MV-4-11 (cell line): ENCODE results near the gene ANO6.

Experiments
- DNase-seq: peaks from one replicate; lab custom pipeline; 2025; lab: John Stamatoyannopoulos, UW

The ANO6 gene

DNA sequence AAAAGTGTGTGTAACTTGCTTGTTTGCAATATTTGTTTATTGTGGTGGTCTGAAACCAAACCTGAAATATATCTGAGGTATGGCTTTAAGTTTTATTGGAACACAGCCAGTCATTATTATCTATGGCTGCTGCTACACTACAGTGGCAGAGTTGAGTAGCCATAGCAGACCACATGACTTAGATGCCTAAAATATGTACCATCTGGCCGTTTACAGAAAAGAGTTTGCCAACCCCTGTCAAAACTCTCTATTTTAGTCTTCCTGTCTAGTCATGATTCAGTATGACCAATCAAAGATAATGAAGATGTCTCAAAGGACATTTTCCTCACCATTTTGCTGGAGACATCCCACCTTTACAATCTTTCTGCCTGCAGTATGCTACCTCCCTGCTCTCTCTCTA lies 242.3 kb downstream of the ANO6 start:
- no peak for DNase-seq

GRCh38 chr12:45458854-45459807 lies 243.2 kb downstream of the ANO6 start:
- DNase-seq: no peak

DNA sequence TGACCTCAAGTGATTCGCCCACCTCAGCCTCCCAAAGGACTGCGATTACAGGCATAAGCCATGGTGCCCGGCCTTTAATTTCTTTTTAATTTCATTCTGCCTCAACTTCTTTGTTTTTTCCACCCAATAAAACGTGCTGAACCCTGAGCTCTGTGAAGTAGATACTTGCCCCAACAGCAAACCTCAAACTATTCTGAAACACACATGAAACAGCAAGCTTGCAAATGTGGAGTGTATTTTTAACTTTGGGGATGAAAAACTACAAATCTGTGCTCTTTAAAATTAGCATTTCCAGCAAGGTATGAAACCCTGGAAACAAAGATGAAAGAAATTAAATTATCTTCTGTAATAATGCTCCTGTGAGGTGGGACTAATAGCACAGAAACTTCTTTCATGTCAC lies 246.6 kb downstream of the ANO6 start:
- no peak for DNase-seq

DNA sequence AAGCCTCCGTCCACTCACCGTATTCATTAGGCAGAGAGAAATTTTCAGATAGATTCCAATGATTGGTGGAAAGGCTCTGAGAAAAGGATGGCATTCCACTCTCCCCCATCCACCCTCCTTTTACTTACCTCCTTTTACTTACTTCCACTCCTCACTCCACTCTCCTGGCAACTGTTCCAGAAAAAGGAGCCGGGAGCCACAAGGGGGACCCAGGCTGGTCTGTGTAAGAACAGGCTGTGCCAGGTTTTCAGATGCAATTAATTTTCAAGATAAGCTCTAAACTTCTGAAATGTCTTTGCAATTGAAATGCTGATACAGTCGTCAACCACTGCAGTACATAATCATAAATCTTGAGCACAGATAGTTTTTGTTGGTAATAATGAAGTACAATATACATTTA lies 248.8 kb downstream of the ANO6 start:
- no peak for DNase-seq

- no peak for DNase-seq
Measured at GRCh38 chr12:45468751-45469615, 253.1 kb downstream of the ANO6 start.

DNA sequence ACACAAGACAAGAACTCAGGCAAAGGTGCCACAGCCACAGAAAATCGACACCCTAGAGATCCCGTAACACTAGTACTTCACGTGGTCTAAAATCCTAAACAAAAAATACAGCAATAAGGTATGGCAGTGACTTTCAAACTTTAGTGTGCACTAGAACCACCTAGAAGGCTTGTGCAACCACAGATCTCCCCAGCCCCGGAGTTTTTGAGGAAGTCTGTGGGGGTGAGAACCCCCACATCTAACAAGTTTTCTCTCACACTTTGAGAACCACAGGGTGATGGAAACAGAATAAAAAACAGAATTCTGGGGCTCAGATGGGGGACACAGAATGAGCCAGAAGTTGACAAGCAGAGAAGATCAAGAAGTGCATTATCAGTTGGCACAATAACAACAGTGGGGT lies 254.0 kb downstream of the ANO6 start:
- no peak for DNase-seq

GRCh38 chr12:45473636-45474035 lies 257.7 kb downstream of the ANO6 start:
- no peak for DNase-seq

- DNase-seq: no peak
Measured at GRCh38 chr12:45475594-45475993, 259.7 kb downstream of the ANO6 start.

- DNase-seq: no peak
Measured at GRCh38 chr12:45477526-45477925, 261.6 kb downstream of the ANO6 start.

DNA sequence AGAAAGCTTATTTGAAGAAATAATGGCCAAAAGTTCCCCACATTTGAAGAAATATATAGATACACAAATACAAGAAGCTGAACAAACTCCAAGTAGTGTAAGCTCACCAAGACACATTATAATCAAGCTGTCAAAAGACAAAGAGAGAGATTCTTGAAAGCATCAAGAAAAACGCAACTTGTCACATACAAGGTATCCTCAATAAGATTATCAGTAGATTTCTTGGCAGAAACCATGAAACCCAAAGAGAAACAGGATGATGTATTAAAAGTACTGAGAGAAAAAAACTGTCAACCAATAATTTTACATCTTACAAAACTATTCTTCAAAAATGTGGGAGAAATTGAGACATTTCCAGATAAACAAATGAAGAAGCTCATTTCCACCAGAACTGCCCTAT lies 263.0 kb downstream of the ANO6 start:
- DNase-seq: no peak

DNA sequence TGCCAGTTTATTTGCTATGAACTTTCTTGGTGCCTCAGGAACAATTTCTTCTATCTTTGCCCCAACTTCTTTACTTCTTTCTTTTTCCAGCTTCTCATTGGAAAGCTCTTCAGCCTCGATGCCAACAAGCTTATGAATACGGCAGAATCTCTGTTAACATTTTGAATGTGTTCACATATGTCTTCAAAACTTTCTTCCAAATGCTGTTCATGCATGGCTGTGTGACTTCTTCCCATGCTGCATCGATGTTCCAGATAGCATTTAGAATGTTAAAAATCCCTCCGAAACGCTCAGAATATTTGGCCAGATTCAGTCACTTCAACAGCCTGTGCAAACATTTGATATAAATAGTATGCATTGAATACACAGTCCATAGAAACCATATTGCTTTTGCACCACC lies 265.9 kb downstream of the ANO6 start:
- no peak for DNase-seq

DNA sequence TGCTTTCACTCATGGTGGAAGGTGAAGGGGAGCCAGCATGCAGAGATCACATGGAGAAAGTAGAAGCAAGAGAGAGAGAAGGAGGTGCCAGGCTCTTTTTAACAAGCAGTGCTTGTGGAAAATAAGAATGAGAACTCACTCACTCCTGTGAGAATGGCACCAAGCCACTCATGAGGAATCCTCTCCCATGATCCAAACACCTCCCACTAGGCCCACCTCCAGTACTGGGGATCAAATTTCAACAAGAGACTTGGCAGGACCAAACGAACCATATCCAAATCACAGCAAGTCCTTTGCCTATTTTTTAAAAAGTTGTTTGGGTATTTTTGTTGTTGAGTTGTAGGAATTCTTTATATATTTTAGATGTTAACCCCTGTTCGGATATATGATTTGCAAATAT lies 267.7 kb downstream of the ANO6 start:
- DNase-seq: no peak
